HL-60 (cell line): ENCODE results near the gene RPAP2.

Experiments used
- DNase-seq, 2 experiments: peaks; one replicate each; pipeline ENCODE4 v3.0.0-alpha.2; 2010 to 2020; ENCODE audit warnings: low read depth in 1 of 2, low spot score in 1 of 2
- H3K27ac ChIP-seq: fragments of 250-450 bp; sonication (Bioruptor Pico); replicated peaks from 2 replicates; pipeline ENCODE4 v1.5.1; 2020; ENCODE audit warnings: mild to moderate bottlenecking, moderate library complexity
- H3K27me3 ChIP-seq: fragments of 250-450 bp; sonication (Bioruptor Pico); 2 replicates; pipeline ENCODE4 v1.5.1; 2021; ENCODE audit warnings: mild to moderate bottlenecking, moderate library complexity; ENCODE audit not compliant: insufficient read depth, poor library complexity, severe bottlenecking
- H3K4me3 ChIP-seq: replicated peaks from 2 replicates; pipeline ENCODE4 v1.5.1; 2011; ENCODE audit warnings: mild to moderate bottlenecking, control low read depth, low read length; ENCODE audit not compliant: insufficient read depth
- GABPA ChIP-seq: IDR thresholded peaks from 2 replicates; pipeline ENCODE4 v1.6.1; 2012; ENCODE audit warnings: low read depth
- POLR2AphosphoS5 ChIP-seq: IDR thresholded peaks from 2 replicates; pipeline ENCODE4 v1.6.1; 2012; ENCODE audit warnings: low read depth
- SPI1 ChIP-seq: IDR thresholded peaks from 2 replicates; pipeline ENCODE4 v1.6.1; 2012; ENCODE audit warnings: low read depth, mild to moderate bottlenecking, borderline replicate concordance
- TF ChIP-seq, protein P1 (sequence below): IDR thresholded peaks from 2 replicates; pipeline ENCODE4 v1.6.1; 2012; ENCODE audit warnings: low read depth; ENCODE audit not compliant: insufficient replicate concordance
- TF ChIP-seq, protein P2 (sequence below): IDR thresholded peaks from one replicate; pipeline ENCODE4 v1.5.1; 2011; ENCODE audit warnings: low read length, control low read depth, inconsistent platforms; ENCODE audit not compliant: insufficient read depth

RPAP2 gene

DNA sequence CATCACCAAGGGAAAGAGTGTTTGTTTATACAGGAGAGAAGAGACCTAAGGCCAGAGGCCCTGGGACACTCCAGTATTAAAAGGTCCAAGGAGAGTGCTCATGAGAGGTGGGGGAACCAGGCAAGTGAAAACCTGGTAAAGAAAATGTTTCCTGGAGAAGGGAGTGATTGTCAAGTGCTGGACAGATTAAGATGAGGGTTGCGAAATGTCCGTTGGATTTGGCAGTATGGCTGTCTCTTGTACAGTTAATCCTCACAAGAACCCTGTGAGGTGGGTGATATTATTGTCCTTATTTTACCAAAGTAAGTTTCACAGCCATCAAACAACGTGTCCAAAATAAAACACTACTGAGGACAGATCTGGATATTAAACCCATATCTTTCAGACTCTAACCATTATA, 44.2 kb downstream of the RPAP2 start:
- H3K27ac ChIP-seq = no peak overlapping the region
- H3K4me3 ChIP-seq = no peak overlapping the region
- TF ChIP-seq POLR2AphosphoS5 = no peak
- no peak for DNase-seq
- no peaks in the 10 kb centered on the region for H3K27me3 ChIP-seq

DNA sequence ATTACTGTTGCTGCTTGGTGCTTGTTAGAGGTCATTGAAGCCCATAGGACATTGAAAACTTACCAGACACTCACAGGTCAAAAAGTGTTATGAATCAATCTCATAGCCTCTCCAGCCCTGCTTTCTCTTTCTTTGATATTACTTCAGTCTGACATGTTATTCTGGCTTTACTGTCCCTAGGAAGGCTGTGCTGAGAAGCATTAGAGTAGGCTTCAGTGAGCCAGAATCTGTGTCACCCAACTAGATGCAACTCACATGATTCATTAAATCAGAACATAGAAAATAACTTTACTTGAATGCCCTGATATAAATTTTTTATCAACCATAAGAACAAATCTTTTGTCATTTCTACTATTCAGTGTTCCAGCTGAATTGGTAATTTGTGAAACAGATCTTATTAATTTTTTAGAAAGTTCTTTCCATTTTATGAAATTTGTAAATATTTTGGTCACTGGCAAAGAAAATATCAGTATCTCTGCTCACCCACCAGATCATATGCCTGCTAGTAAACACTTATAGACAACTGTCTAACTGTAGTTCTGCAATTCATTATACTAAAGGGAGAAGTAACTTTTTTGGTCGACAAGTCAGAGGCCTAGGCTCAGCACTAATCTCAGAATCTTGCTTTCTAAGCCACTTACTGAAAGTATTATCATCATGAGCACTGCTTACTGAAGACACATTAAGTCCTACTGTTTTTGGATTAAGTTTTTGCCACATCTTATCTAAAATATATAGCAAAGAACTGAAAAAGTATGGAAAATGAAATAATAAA, 48.2 kb downstream of the RPAP2 start:
- DNase-seq = no peak
- Histone ChIP-seq H3K27ac (peak overlapping the region; percentile 41), H3K27me3 (no peaks in the 10 kb centered on the region), H3K4me3 (no peak overlapping the region)
- TF ChIP-seq, protein P1, sequence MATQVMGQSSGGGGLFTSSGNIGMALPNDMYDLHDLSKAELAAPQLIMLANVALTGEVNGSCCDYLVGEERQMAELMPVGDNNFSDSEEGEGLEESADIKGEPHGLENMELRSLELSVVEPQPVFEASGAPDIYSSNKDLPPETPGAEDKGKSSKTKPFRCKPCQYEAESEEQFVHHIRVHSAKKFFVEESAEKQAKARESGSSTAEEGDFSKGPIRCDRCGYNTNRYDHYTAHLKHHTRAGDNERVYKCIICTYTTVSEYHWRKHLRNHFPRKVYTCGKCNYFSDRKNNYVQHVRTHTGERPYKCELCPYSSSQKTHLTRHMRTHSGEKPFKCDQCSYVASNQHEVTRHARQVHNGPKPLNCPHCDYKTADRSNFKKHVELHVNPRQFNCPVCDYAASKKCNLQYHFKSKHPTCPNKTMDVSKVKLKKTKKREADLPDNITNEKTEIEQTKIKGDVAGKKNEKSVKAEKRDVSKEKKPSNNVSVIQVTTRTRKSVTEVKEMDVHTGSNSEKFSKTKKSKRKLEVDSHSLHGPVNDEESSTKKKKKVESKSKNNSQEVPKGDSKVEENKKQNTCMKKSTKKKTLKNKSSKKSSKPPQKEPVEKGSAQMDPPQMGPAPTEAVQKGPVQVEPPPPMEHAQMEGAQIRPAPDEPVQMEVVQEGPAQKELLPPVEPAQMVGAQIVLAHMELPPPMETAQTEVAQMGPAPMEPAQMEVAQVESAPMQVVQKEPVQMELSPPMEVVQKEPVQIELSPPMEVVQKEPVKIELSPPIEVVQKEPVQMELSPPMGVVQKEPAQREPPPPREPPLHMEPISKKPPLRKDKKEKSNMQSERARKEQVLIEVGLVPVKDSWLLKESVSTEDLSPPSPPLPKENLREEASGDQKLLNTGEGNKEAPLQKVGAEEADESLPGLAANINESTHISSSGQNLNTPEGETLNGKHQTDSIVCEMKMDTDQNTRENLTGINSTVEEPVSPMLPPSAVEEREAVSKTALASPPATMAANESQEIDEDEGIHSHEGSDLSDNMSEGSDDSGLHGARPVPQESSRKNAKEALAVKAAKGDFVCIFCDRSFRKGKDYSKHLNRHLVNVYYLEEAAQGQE = no peak
- TF ChIP-seq, protein P2, sequence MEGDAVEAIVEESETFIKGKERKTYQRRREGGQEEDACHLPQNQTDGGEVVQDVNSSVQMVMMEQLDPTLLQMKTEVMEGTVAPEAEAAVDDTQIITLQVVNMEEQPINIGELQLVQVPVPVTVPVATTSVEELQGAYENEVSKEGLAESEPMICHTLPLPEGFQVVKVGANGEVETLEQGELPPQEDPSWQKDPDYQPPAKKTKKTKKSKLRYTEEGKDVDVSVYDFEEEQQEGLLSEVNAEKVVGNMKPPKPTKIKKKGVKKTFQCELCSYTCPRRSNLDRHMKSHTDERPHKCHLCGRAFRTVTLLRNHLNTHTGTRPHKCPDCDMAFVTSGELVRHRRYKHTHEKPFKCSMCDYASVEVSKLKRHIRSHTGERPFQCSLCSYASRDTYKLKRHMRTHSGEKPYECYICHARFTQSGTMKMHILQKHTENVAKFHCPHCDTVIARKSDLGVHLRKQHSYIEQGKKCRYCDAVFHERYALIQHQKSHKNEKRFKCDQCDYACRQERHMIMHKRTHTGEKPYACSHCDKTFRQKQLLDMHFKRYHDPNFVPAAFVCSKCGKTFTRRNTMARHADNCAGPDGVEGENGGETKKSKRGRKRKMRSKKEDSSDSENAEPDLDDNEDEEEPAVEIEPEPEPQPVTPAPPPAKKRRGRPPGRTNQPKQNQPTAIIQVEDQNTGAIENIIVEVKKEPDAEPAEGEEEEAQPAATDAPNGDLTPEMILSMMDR = no peak
- TF ChIP-seq SPI1 (no peak), POLR2AphosphoS5 (no peak), GABPA (no peak)

DNA sequence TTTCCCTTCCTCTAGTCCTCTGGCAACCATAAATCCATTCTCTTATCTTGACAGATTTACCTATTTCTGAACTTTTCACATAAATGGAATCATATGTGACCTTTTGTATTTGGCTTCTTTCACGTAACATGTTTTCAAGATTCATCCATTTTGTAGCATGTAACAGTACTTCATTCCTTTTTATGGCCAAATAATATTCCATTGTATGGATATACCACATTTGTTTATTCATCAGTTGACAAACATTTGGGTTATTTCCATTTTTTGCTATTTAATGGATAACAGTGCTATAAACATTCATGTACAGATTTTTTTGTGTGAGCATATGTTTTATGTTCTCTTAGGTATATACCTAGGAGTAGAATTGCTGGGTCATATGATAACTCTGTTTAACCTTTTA, 54.0 kb downstream of the RPAP2 start:
- TF ChIP-seq POLR2AphosphoS5 (no peak), SPI1 (no peak), GABPA (no peak)
- TF ChIP-seq, protein P1 = no peak
- TF ChIP-seq, protein P2 = no peak
- H3K4me3 ChIP-seq = no peak overlapping the region
- H3K27ac ChIP-seq = no peak overlapping the region
- DNase-seq = no peak
- no peaks in the 10 kb centered on the region for H3K27me3 ChIP-seq

DNA sequence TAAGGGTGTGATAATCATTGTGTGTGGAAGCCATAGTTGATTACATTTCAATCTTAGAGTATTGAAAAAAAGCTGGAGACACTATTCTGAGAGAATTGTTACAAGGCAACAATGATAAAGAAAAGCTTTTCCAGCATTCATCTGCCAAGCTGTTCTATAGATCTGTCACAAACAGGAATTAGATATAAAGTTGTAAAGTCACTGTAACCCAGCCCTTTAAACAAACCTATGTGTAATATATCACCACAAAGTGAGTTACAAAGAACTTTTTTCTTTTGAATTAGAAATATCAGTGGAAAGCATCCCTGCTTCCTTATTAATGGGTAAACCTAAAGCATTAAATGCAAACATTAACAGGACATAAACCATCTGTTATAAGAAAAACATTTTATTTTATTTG, 55.4 kb downstream of the RPAP2 start:
- Histone ChIP-seq H3K4me3 (no peak overlapping the region), H3K27ac (no peak overlapping the region), H3K27me3 (no peaks in the 10 kb centered on the region)
- TF ChIP-seq, protein P2 = no peak
- no peak for TF ChIP-seq SPI1
- no peak for TF ChIP-seq GABPA
- TF ChIP-seq POLR2AphosphoS5 = no peak
- TF ChIP-seq, protein P1 = no peak
- DNase-seq = no peak
